Measurements from ENCODE around the gene VPS18.
A peak's percentile ranks its signal among the peaks of the same experiment; 100 is the strongest.

VPS18 gene

GRCh38 chr15:40921949-40922607, 27.8 kb downstream of the VPS18 start:
- DNase-seq (ENCODE audit: low spot score): no peak

GRCh38 chr15:40922608-40923005, 28.4 kb downstream of the VPS18 start:
- DNase-seq (ENCODE audit: low spot score): no peak

GRCh38 chr15:40923551-40923950, 29.3 kb downstream of the VPS18 start:
- no peak for DNase-seq (ENCODE audit: low spot score)

GRCh38 chr15:40925495-40925862, 31.2 kb downstream of the VPS18 start:
- no peak for DNase-seq (ENCODE audit: low spot score)

GRCh38 chr15:40925863-40926658, 31.8 kb downstream of the VPS18 start:
- peak; percentile 72 for DNase-seq (ENCODE audit: low spot score)

GRCh38 chr15:40926659-40927494, 32.6 kb downstream of the VPS18 start:
- no peak for DNase-seq (ENCODE audit: low spot score)

GRCh38 chr15:40927495-40927872, 33.2 kb downstream of the VPS18 start:
- DNase-seq (ENCODE audit: low spot score): no peak

GRCh38 chr15:40927873-40928806, 33.9 kb downstream of the VPS18 start:
- no peak for DNase-seq (ENCODE audit: low spot score)

- DNase-seq (ENCODE audit: low spot score): no peak
These were observed 34.8 kb downstream of the VPS18 start, which contains the start of gene DLL4 for GRCh38 chr15:40928821-40929659. Gene DLL4 (plus strand): TSS chr15:40929340. CDS start chr15:40929669, 329 bp downstream.

- no peak for DNase-seq (ENCODE audit: low spot score)
These were observed 35.6 kb downstream of the VPS18 start for GRCh38 chr15:40929660-40930429.

GRCh38 chr15:40930430-40931299, 36.4 kb downstream of the VPS18 start:
- DNase-seq (ENCODE audit: low spot score): no peak

- DNase-seq (ENCODE audit: low spot score): no peak
These were observed 37.3 kb downstream of the VPS18 start for GRCh38 chr15:40931300-40932142.

GRCh38 chr15:40932156-40932555, 37.9 kb downstream of the VPS18 start:
- no peak for DNase-seq (ENCODE audit: low spot score)

GRCh38 chr15:40932649-40933516, 38.6 kb downstream of the VPS18 start:
- no peak for DNase-seq (ENCODE audit: low spot score)

GRCh38 chr15:40933517-40933902, 39.3 kb downstream of the VPS18 start:
- DNase-seq (ENCODE audit: low spot score): no peak

- no peak for DNase-seq (ENCODE audit: low spot score)
These were observed 40.2 kb downstream of the VPS18 start for GRCh38 chr15:40934457-40934856.

GRCh38 chr15:40936234-40936708, 42.0 kb downstream of the VPS18 start:
- DNase-seq (ENCODE audit: low spot score): no peak
